GM19238 (cell line): ENCODE data around the gene MRO.

Experiments
- DNase-seq: peaks from one replicate; pipeline ENCODE4 v3.0.0; 2011; ENCODE audit warnings: low spot score; ENCODE audit not compliant: insufficient read length

MRO gene

DNA sequence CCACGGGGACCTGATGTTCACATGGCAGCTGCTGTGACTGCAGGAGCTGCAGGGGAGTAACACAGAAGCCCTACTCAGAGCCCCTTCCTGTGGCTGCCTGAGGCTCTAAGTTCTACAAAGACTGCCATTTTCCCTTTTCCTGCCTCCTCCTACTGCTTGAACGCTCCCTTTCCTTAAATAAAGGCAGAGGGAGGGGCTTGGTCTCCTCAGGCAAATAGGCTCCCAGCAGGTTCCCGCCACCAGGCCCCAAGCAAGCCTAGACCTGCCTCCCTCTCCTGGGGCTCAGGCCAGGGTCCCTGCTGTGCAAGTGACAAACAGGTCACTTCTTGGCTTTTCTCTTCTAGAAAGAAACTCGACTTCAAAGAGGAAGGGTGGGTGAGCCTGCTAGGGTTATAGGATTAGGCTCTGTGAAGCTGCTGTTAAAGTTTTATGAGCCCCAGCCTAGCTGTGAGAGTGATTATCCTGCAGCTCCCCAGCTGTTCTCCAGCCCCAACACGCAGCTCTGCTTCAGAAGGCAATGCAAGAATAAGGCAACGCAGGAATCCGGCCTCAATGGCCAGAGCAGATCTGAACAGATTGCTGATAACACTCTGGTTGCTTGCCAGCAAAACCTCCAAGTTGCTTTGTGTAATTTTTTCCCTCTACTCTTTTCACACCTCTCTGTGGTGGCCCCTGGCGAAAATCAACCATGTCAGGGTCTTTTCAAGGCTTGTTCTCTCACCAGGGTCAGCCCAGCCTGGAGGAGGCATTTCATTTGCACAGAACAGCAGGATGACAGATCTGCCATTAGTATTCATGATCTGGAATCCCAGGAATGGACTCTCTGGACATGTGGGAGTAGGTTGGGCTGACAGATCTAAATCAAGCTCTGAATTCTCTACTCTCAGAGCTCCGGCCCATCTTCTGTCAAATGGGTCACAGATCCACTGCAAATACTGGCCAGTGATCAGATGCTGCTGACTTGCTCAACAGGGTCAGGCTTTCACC lies 71.3 kb downstream of the MRO start:
- no peak for DNase-seq

DNA sequence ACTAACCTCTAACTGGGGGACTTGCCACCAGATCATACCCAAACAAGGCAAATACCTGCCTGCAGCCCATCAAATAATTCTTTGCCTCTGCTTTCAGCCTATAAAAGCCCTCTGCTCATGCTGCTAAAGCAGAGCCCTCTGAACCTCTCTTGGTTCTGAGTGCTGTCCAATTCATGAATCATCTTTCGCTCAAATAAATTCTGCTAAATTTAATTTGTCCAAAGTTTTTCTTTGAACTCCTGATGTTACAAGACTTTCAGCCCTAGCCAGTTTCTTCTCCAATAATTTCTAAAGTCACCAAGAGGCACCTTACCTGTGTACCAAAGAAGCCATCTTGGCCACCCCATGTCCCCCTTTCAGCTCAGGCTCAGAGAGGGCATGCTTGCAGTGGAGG lies 72.0 kb downstream of the MRO start:
- DNase-seq = no peak

DNA sequence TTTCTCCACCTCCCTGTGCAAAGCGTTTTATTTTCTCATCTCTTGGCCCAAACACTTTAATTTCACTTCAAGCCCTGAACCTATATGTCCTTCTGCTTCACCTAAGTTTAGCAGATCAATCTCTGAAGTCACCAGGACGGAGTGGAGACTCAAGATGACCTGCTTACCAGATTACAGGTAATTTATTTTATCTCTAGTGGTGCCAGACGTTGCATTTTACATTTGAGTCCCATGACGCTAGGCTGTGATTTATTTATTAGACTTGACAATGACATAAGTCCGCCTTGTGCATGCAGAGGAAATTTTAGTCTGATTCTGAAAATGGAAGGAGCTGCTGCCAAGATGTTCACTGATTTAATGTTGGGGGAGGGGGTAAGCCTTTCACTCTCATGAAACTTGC lies 73.9 kb downstream of the MRO start:
- DNase-seq = no peak
